Activated CD8-positive, alpha-beta memory T cell treated with anti-CD3 and anti-CD28 coated beads, Interleukin-2, amount 50 U/mL, for 1 hour (primary cell): ENCODE data around the gene FASTKD2.

Experiments
- DNase-seq: peaks from one replicate; pipeline ENCODE4 v3.0.0-alpha.2; 2020; ENCODE audit errors: extremely low read depth

The FASTKD2 gene

GRCh38 chr2:206836722-206837121 is 71.3 kb downstream of the FASTKD2 start:
- DNase-seq = no peak

- DNase-seq = no peak
These were observed 72.4 kb downstream of the FASTKD2 start for GRCh38 chr2:206837775-206838174.

GRCh38 chr2:206838690-206839089 is 73.3 kb downstream of the FASTKD2 start:
- DNase-seq = no peak

- DNase-seq = no peak
These were observed 75.6 kb downstream of the FASTKD2 start for GRCh38 chr2:206840999-206841398.
